Motor neuron (in vitro differentiated cells): ENCODE measurements around the gene ZNF521. TPM values are rescaled to one million over a fixed set of nuclear protein-coding genes. Genes with fewer than 3 reads are reported as not detected.

ENCODE experiments used
- ATAC-seq, 8 experiments: fragments of 200-7000 bp; cut with Tn5 transposase; replicated peaks in 6 of 8; 2 replicates each; pipeline ENCODE4 v1.8.0; 2021; ENCODE audit warnings: mild to moderate bottlenecking in 8 of 8, moderate library complexity in 8 of 8
- H3K27ac ChIP-seq, 2 donors: fragments of 250-450 bp; sonication (Bioruptor Pico); 2 replicates each; pipeline ENCODE4 v1.9.0; 2021; ENCODE audit warnings: antibody characterized with exemption in 2 of 2, mild to moderate bottlenecking in 2 of 2, moderate library complexity in 1 of 2
- H3K4me1 ChIP-seq, 2 donors: fragments of 250-450 bp; sonication (Bioruptor Pico); replicated peaks in 1 of 2; 2 replicates each; pipeline ENCODE4 v1.6.1; 2021; ENCODE audit warnings: antibody characterized with exemption in 2 of 2, mild to moderate bottlenecking in 2 of 2, moderate library complexity in 1 of 2
- H3K4me3 ChIP-seq, 5 donors: fragments of 250-450 bp; sonication (Bioruptor Pico); 2 replicates each; pipeline ENCODE4 v1.9.0; 2021; ENCODE audit warnings: antibody characterized with exemption in 5 of 5, mild to moderate bottlenecking in 5 of 5, moderate library complexity in 4 of 5
- WGBS, 10 experiments: fragments of 450-650 bp; shearing (Covaris generic); methylation state at CpG; one replicate each; pipeline ENCODE4 v1.0.0; 2022; 5-methylcytosine and 5-hydroxymethylcytosine counted together
- in situ Hi-C, 9 experiments: fragments of 400-800 bp; cut with MboI; loops; one replicate each; pipeline ENCODE4 v1.15.0; 2021; ENCODE audit warnings: low sequenced_read_pairs in 9 of 9, low pct_unique_long_range_greater_than_20kb in 2 of 9; ENCODE audit not compliant: unreplicated experiment in 9 of 9
- total RNA-seq, 8 experiments: library from RNA; unstranded; fragments of 300-600 nt; gene quantifications; 2 replicates each; pipeline versions ENCODE4 v1.2.3 to v1.2.4, GENCODE V29; 2022

ZNF521 gene
- total RNA-seq, 8 experiments from 2014 or later = 0.87 to 41.5 (median 28.5) TPM

DNA sequence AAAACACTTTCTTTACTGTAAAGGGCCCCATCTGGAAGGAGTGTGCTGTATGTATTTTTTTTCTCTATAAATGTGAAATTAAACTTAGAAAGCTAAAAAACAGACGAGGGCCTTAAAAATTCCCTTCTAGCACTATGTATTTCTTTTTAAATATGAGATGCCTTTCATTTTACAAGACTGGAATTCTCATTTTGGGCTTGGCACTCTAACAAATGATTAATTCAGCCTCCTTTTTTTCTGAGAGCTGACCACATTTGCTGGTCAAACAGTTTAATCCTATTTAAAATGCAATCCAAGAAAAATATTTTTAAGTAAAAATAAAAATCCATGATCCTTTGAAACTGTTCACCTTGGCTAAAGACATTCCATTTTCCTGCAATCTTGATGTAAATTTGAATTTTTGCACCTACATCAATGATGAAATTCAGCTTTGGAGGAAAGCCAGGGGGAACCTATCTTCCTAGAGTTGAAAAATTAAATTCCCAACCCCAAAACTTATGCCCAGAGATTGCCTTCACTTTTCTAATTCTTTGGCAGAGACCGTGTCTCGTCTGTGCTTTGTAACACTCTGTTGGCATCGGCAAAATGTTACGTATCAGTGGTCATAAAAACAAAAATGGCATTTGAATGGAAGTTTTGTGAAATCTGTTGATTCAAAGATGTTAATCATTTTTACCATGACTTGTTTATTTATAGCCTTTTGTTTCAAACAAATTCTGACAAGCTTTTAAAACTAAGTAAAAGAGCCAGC is 284.5 kb downstream of the ZNF521 start:
- WGBS, 10 experiments = 30 to 94% (median 67%) methylated on average over 2 to 5 of the region's 5 CpGs; no CpG with 5 or more reads in 1 of the 10 experiments
- in situ Hi-C loops = no loop called here
- Histone ChIP-seq H3K27ac (no peak overlapping the region), H3K4me3 (no peak overlapping the region), H3K4me1 (peaks cover 11 to 41% of the 10 kb centered on the region in 2 donors)
- ATAC-seq = no peak

DNA sequence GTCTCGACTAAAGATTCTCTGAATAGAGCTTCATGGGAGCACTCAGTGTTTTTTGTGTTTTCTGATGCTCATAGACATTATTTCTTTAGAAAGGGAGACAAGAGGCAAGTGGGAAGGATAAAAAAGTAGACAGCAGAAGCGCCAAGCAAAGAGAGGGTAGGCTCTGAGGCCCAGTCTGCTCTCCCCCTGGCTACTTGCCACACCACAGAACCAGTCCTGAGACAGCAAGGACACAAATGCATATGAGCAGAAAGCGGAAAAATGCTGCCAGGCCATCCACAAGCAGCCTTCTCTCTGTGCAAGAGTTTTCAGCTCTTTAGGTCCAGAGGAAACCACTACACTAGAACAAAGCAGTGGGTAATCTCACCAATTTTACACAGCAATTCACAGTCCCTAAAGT is 285.4 kb downstream of the ZNF521 start:
- in situ Hi-C loops = no loop called here
- WGBS, 10 experiments = 0 to 100% (median 68%) methylated on average over 1 to 3 of the region's 3 CpGs; no CpG with 5 or more reads in 4 of the 10 experiments
- peak in 2 of 8 experiments; percentile 25 to 57 for ATAC-seq
- Histone ChIP-seq H3K4me3 (no peak overlapping the region), H3K4me1 (peaks cover 7 to 40% of the 10 kb centered on the region in 2 donors), H3K27ac (no peak overlapping the region)

DNA sequence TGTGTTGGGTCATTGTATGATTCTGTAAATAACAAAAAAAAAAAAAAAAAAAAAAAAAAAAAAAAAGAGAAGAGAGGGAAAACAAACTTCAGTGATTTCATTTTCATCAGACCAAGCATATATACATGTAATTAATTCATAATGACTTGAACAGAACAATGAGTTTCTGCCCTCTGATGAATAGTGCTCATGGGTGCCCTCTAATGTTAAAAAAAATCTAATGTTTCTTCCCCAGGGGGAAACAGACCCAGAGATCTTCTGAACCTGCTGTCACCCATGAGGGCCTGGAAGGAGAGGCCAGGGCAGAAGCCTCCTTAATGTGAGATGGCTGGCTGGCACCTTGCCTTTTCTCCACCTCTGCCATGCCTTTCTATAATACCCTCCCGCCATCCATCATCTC is 289.2 kb downstream of the ZNF521 start:
- in situ Hi-C loops = no loop called here
- 100% methylated on average over 1 of the region's 1 CpG; no CpG with 5 or more reads in 6 of the 10 experiments for WGBS, 10 experiments
- no peak overlapping the region for H3K27ac ChIP-seq
- H3K4me3 ChIP-seq = no peak overlapping the region
- peaks cover 11 to 34% of the 10 kb centered on the region in 2 donors for H3K4me1 ChIP-seq
- no peak for ATAC-seq

DNA sequence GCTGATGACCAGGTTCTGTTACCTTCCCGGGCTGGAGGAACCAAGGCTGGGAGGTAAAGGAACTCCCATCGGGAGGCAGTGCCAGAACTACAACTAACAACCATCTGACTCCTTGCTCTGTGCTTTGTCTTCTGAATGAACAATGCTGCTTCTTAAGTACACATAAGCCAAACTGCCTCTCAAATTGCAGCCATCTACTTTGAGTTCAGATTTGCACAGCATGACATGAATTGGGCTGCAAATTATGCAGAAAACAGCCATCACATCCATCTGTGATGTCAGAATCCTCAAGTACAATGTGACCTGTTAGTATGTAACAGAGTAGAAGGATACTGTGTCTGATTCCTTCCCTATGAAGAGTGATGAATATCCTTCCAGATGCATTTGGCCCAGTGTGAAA is 290.6 kb downstream of the ZNF521 start:
- no peak overlapping the region for H3K4me3 ChIP-seq
- peak in 5 of 8 experiments; percentile 76 to 90 (median 80) for ATAC-seq
- 40 to 100% (median 60%) methylated on average over 1 to 2 of the region's 2 CpGs; no CpG with 5 or more reads in 3 of the 10 experiments for WGBS, 10 experiments
- peaks cover 11 to 21% of the 10 kb centered on the region in 2 donors for H3K4me1 ChIP-seq
- in situ Hi-C loops = no loop called here
- peak overlapping the region in 1 of 2 donors; percentile 37 for H3K27ac ChIP-seq

DNA sequence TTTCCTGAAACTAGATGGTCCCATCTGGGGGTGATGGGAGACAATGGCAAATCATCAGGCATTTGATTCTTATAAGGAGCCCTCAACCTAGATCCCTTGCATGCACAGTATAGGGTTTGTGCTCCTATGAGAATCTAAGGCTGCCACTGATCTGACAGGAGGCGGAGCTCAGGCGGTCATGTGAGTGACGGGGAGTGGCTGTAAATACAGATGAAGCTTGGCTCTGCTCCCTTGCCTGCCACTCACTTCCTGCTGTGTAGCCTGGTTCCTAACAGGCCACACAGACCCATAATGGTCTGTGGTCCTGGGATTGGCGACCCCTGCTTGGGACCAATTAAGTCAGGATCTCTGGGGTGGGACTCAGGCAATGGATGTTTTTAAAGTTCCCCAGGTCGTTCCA is 293.4 kb downstream of the ZNF521 start:
- in situ Hi-C loops = no loop called here
- Histone ChIP-seq H3K27ac (no peak overlapping the region), H3K4me3 (no peak overlapping the region), H3K4me1 (peaks cover 9 to 18% of the 10 kb centered on the region in 2 donors)
- peak in 7 of 8 experiments; percentile 57 to 85 (median 70) for ATAC-seq
- WGBS, 10 experiments = 44 to 100% (median 88%) methylated on average over 1 to 5 of the region's 5 CpGs; no CpG with 5 or more reads in 2 of the 10 experiments

DNA sequence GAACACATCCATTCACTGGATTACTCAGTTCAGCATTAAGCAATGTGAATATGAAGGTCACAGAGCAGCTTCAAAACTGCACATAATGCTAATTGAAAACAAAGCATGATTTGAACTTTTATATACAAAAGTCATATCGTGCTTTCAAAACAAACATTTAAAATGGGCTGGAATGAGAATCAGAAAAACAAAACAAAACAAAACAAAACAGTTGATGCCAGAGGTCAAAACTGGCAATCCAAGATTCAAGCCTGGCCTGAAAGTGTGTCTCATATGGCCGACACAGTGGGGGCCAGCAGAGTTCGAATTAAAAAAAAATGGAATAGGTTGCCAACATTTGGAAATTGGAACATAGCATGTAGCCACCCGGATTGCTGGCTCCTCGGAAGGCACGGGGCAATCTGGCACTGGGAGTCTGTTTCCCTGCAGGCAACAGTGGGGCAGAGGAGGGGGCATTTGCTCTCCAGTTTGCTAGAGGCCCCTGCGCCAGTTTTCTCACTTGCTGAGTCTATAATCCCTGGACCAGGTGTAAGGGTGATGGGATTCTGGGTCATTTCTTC is 294.4 kb downstream of the ZNF521 start:
- no peak for ATAC-seq
- in situ Hi-C loops = no loop called here
- WGBS, 10 experiments = 20 to 100% (median 89%) methylated on average over 2 to 6 of the region's 7 CpGs; no CpG with 5 or more reads in 1 of the 10 experiments
- H3K4me1 ChIP-seq = peaks cover 9 to 18% of the 10 kb centered on the region in 2 donors
- H3K4me3 ChIP-seq = no peak overlapping the region
- H3K27ac ChIP-seq = no peak overlapping the region

DNA sequence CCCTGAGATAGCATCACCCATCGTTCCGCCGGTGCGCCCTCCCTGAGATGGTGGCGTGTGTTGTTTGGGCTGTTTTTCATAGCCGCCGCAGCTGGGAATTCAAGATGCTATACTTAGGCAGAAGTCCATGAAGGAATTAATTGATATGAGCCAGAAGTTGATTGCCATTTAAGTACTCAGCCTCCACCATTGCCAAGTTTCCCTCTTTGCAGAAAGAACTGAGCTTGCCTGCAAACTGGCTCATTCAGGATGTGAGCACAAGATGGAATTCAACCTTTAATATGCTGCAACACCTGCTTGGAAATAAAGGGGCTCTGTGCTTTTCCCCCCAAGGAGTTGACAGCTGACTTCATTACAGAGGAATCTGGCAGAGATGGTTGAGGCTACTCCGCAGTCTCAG is 295.5 kb downstream of the ZNF521 start:
- WGBS, 10 experiments = 60 to 100% (median 92%) methylated on average over 1 to 7 of the region's 8 CpGs; no CpG with 5 or more reads in 3 of the 10 experiments
- H3K4me3 ChIP-seq = no peak overlapping the region

DNA sequence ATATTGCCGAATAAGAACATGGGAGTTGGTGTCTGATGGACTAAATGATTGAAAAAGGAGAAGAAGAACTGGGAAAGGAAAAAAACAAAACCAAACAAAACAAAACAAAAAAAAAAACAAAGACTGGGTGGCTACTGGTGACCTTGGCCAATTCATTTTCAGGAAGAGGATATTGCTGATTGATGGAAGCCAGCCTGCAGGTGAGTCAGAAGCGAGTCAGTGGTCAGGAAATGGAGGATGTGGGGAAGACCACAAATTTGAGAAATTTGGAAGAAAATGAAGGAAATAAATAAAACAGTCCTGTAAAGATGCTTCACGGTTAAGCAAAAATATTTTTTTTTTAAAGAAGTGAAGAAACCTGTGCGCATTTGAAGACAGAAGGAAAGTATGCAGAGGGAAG is 296.9 kb downstream of the ZNF521 start:
- peaks cover 0 to 5% of the 10 kb centered on the region in 2 donors for H3K4me1 ChIP-seq
- in situ Hi-C loops = no loop called here
- H3K4me3 ChIP-seq = no peak overlapping the region
- H3K27ac ChIP-seq = no peak overlapping the region
- no peak for ATAC-seq
- WGBS, 10 experiments = 62 to 100% (median 92%) methylated on average over 2 to 4 of the region's 4 CpGs

More for the DNA sequence above, 295.5 kb downstream of the ZNF521 start:
- in situ Hi-C loops = no loop called here
- ATAC-seq = no peak
- H3K4me1 ChIP-seq = peaks cover 9% of the 10 kb centered on the region in 2 donors
- no peak overlapping the region for H3K27ac ChIP-seq

DNA sequence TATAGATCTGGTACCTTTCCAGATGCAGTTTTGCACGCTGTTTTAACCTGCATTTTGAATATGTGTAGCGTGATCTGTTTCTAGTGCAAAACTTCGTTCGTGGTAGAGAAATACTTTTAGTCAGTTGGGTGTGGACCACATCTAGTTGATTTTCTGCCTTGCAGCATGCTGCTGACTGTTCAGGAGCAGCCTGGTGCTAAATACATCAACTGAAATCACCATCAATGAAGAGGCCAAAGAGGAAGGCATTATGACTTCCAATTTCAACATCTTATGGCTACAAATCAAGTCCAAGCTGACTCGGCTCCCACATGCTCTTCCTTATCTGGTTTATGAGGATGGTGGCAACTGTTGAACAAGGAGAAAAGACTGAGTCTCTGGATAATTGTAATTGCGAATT is 298.5 kb downstream of the ZNF521 start:
- in situ Hi-C loops = no loop called here
- WGBS, 10 experiments = 15 to 92% (median 80%) methylated on average over 1 to 6 of the region's 6 CpGs; no CpG with 5 or more reads in 1 of the 10 experiments
- peak in 3 of 8 experiments; percentile 45 to 53 (median 50) for ATAC-seq

DNA sequence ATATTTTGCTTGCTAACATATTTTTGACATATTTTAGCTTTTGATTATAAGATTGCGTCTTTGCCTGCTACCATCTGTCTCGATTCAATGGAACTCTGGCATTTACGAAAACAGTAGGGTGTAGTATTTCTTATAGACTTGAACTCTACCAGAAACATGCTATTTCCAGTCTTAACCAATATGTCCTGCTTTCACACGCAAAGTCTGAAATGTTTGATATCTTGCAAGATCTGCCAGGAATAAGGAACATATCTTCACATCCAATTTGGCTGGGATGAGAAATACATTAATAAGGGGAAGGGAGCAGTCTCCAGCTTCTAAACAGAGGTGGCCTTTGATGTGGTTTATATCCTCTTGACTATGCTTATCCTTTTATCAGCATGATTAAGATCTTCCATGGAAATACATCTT is 299.4 kb downstream of the ZNF521 start:
- 0 to 100% (median 90%) methylated on average over 1 to 4 of the region's 4 CpGs for WGBS, 10 experiments
- in situ Hi-C loops = no loop called here

More for the DNA sequence above, 298.5 kb downstream of the ZNF521 start:
- peaks cover 0 to 2% of the 10 kb centered on the region in 2 donors for H3K4me1 ChIP-seq
- no peak overlapping the region for H3K27ac ChIP-seq
- H3K4me3 ChIP-seq = no peak overlapping the region

DNA sequence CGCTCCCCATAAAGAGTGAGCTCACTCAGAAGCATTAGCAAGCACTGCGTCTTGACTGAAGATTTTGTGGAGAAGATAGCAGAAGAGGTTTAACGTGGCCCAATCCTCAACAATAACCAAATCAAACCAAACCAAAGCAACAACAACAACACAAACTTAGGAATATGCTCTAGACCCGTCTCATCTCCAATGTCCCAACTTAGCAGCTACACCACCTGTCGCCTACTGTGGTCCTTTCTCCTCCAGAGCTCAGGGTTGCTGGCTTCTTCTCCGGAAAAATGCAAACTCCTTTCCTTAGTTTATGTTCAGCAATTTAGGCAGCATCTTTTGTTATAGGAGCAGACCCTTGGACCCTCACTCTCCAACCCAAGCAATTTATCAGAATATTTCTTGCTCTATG is 301.4 kb downstream of the ZNF521 start:
- Histone ChIP-seq H3K4me1 (no peaks in the 10 kb centered on the region), H3K4me3 (no peak overlapping the region), H3K27ac (no peak overlapping the region)
- in situ Hi-C loops = no loop called here
- WGBS, 10 experiments = 80 to 100% (median 91%) methylated on average over 1 to 6 of the region's 6 CpGs; no CpG with 5 or more reads in 5 of the 10 experiments
- ATAC-seq = no peak

More for the DNA sequence above, 299.4 kb downstream of the ZNF521 start:
- Histone ChIP-seq H3K27ac (no peak overlapping the region), H3K4me3 (no peak overlapping the region), H3K4me1 (no peaks in the 10 kb centered on the region)
- peak in 2 of 8 experiments; percentile 55 to 69 for ATAC-seq

DNA sequence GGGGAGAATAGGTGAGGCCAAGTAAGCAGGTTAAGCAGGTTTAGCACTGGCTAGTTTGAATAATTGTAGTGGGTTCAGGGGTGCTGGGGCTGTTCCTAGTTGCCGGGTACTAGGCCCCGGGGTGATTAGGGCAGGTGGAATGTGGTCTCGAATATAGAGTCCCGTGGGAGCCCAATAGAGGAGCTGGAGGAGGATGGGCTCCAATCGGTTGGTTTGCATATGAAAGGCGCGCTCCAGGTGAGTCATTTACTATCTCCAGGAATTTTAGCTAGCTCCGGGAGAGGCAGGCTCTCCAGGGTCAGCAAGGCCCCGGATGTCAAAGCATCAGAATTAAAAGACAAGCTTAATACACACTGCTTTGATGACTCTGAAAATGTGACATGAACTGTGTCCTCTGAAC is 304.0 kb downstream of the ZNF521 start:
- in situ Hi-C loops = no loop called here
- no peak for ATAC-seq
- 56 to 79% (median 66%) methylated on average over 4 to 9 of the region's 9 CpGs; no CpG with 5 or more reads in 2 of the 10 experiments for WGBS, 10 experiments
- no peak overlapping the region for H3K27ac ChIP-seq
- H3K4me3 ChIP-seq = no peak overlapping the region
- H3K4me1 ChIP-seq = peaks cover under 1 to 5% of the 10 kb centered on the region in 2 donors

DNA sequence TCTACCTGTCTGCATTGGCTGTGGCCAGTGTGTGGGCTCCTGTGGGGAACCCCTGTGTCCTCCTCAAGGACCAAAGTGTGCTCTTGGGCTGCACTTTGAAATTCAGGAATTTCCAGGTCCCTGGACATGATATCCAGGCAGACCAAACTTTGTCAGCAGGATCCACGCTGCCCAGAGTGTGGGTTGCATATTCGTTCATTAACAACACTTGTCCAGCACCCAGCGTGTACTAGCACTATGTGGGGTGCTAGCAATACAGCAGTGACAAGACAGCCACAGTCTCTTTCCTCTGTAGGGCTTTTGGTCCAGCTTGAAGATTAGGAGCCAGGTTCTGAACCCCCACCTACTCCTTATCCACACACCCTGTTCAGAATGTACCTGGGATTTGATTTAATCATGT is 304.5 kb downstream of the ZNF521 start:
- WGBS, 10 experiments = 10 to 100% (median 54%) methylated on average over 1 to 3 of the region's 3 CpGs; no CpG with 5 or more reads in 6 of the 10 experiments
- no peak overlapping the region for H3K4me3 ChIP-seq
- in situ Hi-C loops = no loop called here
- H3K4me1 ChIP-seq = peaks cover 6 to 10% of the 10 kb centered on the region in 2 donors
- no peak for ATAC-seq
- H3K27ac ChIP-seq = no peak overlapping the region
